Fibroblast of mammary gland (primary cell): ENCODE results near the gene BNC2.

ENCODE experiments used
- DNase-seq: peaks from one replicate; pipeline ENCODE4 v3.0.0-alpha.2; 2010; ENCODE audit warnings: low read depth
- H3K4me3 ChIP-seq: 2 replicates; pipeline ENCODE4 v1.5.1; 2011; ENCODE audit warnings: low read depth, mild to moderate bottlenecking, low read length, moderate library complexity; ENCODE audit not compliant: control insufficient read depth
- TF ChIP-seq, protein P1 (sequence below): conservative IDR thresholded peaks from 2 replicates; pipeline ENCODE4 v1.5.1; 2011; ENCODE audit warnings: low read depth, low read length, inconsistent platforms; ENCODE audit not compliant: control insufficient read depth, insufficient read depth

BNC2 gene

DNA sequence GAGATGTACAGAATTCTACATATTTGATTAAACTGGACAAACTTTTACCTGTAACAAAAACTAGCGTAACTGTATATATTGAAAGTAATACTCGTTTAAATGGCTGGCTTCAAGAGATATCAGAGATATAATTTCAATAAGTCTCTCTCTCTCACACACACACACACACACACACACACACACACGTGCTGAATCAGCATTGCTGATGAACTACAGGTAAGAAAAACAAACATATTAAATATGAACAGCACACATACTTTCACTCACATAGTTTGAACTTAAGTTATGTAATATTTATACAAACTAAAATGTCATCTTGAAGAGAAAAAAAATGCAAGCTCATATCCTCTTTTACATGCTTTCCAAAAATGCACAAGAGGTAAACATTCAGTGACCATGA is 145.4 kb downstream of the BNC2 start:
- peak overlapping the region; percentile 72 for H3K4me3 ChIP-seq
- DNase-seq, result no peak
- TF ChIP-seq, protein P1, sequence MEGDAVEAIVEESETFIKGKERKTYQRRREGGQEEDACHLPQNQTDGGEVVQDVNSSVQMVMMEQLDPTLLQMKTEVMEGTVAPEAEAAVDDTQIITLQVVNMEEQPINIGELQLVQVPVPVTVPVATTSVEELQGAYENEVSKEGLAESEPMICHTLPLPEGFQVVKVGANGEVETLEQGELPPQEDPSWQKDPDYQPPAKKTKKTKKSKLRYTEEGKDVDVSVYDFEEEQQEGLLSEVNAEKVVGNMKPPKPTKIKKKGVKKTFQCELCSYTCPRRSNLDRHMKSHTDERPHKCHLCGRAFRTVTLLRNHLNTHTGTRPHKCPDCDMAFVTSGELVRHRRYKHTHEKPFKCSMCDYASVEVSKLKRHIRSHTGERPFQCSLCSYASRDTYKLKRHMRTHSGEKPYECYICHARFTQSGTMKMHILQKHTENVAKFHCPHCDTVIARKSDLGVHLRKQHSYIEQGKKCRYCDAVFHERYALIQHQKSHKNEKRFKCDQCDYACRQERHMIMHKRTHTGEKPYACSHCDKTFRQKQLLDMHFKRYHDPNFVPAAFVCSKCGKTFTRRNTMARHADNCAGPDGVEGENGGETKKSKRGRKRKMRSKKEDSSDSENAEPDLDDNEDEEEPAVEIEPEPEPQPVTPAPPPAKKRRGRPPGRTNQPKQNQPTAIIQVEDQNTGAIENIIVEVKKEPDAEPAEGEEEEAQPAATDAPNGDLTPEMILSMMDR, result no peak

DNA sequence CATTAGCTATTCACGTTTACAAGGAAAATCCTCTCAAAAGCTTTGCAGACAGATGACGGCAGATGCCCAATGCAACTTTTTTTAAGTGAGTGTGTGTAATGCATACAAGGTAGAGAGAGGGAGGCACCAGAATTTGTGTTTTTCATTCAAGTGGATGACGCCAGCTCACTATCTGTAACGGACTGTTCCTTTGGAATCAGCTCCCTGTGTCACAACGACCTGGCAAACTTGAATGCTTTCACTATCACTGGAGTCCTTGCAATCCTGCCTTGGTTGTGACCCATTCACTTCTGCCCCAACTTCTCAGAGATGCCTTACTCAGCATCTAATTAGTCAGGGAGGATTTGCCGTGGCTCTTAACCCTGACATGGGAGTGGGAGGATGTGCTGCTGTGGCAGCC is 148.5 kb downstream of the BNC2 start:
- DNase-seq, result peak; percentile 98
- no peak overlapping the region for H3K4me3 ChIP-seq
- TF ChIP-seq, protein P1, result no peak

DNA sequence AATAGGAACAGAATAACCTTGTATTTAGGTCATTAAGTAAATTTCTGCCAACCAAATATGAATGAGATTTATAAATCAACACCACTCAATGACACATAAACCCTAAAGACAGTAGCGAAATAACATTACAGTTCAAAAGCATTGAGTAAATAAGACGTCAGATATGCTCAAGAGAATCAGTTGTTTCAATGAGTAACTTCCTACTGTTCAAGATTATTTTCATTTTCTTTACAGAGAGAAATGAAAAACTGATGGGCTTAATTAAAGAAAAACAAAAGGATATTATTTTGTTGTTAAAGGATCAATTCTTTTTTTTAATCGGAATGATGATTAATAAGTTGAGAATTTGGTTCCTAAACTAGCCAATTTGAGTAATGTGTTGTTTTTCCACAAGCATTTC is 150.1 kb downstream of the BNC2 start:
- TF ChIP-seq, protein P1, result no peak
- DNase-seq, result peak; percentile 87
- H3K4me3 ChIP-seq, result no peak overlapping the region

GRCh38 chr9:16719921-16720320 is 150.5 kb downstream of the BNC2 start:
- no peak for DNase-seq
- H3K4me3 ChIP-seq, result no peak overlapping the region
- TF ChIP-seq, protein P1, result no peak

DNA sequence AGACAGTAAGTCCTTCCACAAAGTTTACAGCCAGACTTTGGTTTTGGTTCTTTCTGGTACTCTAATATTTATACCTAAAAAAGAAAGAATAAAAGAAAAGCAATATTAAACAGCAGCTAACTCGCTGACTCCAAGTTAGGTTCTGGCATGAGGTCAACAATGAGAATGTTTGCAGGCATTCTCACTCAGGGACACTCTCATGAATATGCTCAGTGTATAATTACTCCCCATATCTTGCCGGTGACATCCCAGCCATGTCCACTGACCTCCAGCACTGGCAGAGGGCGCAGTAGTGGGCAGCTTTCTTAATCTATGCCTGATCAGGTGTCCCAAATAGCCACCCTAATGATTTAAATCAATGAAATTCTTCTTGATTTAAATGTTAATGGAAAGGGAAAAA is 151.5 kb downstream of the BNC2 start:
- TF ChIP-seq, protein P1, result no peak
- H3K4me3 ChIP-seq, result no peak overlapping the region
- DNase-seq, result peak; percentile 52

DNA sequence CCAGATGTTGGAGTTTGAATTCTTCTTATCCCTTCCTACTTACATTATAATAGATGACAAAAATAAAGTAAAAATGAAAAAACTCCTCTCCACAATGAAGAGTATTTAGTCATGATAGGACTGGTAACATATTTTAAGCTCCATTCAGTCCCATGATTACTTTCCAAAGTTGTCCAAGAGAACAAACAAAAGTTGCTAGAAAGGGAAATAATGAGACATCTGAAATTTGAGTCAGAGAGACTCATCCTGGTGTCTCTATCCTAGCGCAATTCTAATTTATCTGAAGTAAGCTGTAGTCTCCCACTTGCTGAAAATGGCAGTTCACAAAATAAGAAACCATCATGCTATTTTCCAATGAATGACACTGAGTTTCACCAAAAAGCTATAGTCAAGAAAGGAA is 152.2 kb downstream of the BNC2 start:
- TF ChIP-seq, protein P1, result no peak
- H3K4me3 ChIP-seq, result no peak overlapping the region

DNA sequence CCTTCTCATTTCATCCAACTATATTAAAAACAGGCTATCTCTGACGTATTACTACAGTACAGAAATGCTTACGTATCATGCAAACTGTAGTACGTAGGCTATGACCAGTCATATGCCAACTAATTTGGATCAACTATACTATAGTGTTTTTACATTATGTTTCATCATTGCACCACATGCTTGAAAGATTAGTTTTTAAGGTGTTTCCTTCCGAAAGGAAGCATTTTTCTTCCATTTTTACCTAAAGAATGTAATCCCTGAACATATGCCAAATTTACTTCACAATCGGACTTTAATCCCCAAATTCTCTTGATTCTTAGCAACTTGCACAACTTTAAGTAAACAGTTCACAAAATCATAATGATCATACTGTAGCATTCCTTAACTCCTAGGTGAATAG is 153.9 kb downstream of the BNC2 start:
- no peak overlapping the region for H3K4me3 ChIP-seq
- TF ChIP-seq, protein P1, result no peak
- no peak for DNase-seq

More for the DNA sequence above, 152.2 kb downstream of the BNC2 start:
- DNase-seq, result peak; percentile 82
